Measurements from ENCODE around the gene SCN3A.

DNA sequence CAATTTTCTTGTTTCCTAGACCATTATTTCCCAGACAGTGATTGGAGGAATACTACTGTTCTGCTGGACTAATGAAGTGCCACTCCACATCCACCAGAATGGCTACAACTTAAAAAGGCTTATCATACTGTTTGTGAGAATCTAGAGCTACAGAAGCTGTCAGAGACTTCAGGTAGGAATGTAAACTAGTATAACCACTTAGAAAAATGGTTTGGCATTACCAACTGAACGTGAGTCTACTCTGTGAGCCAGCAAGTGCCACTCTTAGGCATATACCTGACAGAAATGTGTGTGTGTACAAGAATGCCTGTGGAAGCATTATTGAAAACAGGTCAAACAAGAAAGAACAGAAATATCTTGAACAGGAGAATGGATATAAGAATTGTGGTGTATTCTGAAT lies 4.2 kb upstream of the SCN3A start:
- TF ChIP-seq, protein P1, sequence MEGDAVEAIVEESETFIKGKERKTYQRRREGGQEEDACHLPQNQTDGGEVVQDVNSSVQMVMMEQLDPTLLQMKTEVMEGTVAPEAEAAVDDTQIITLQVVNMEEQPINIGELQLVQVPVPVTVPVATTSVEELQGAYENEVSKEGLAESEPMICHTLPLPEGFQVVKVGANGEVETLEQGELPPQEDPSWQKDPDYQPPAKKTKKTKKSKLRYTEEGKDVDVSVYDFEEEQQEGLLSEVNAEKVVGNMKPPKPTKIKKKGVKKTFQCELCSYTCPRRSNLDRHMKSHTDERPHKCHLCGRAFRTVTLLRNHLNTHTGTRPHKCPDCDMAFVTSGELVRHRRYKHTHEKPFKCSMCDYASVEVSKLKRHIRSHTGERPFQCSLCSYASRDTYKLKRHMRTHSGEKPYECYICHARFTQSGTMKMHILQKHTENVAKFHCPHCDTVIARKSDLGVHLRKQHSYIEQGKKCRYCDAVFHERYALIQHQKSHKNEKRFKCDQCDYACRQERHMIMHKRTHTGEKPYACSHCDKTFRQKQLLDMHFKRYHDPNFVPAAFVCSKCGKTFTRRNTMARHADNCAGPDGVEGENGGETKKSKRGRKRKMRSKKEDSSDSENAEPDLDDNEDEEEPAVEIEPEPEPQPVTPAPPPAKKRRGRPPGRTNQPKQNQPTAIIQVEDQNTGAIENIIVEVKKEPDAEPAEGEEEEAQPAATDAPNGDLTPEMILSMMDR (IDR thresholded peaks at IDR 0.05 in 8 of 11, conservative IDR thresholded peaks at IDR 0.05 in 3 of 11): no peak
- no peak for TF ChIP-seq POLR2A (IDR thresholded peaks at IDR 0.05)

Data from spleen (tissue), 7 donors.